ENCODE data around the gene RIPOR3. TPM values are rescaled to one million over a fixed set of nuclear protein-coding genes. Genes with fewer than 3 reads are reported as not detected.
"Not testable (repeated sequence)": the region's sequence is repeated elsewhere in the genome, so short reads cannot be mapped to it uniquely, and the experiment has no call there.

RIPOR3 gene
- total RNA-seq, 1 experiment from 2014 or later: 1.8 TPM

DNA sequence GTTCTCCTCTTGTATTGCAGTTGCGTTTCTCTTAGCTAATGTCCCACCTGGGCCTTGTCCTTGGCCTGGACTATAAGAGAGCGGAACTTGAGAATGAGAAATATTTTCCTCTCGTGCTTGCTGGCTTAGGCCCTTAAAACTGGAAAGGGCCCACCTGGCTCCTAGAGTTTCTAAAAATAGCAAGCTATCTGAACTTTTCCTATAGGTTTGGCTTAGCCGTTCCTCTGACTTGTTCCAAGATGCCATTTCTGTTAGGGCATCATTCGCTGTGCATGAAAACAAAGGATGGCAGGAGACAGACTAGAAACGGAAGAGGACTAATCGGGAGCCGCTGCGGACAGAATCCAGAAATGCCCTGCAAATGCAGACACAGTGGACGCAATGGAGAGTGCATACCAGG lies 4.5 kb downstream of the RIPOR3 start:
- H3K27ac ChIP-seq: no peak overlapping the region
- H3K9me3 ChIP-seq (replicated peaks): no peaks in the 10 kb centered on the region
- no peak overlapping the region for H3K4me3 ChIP-seq
- no peaks in the 10 kb centered on the region for H3K36me3 ChIP-seq
- no peak for DNase-seq (ENCODE audit: low read depth in 1 of 2, low spot score in 2 of 2)
- H3K4me1 ChIP-seq (replicated peaks): no peaks in the 10 kb centered on the region
- H3K27me3 ChIP-seq (replicated peaks): no peaks in the 10 kb centered on the region

GRCh38 chr20:50683570-50683969 lies 7.8 kb downstream of the RIPOR3 start:
- no peak for DNase-seq (ENCODE audit: low read depth in 1 of 2, low spot score in 2 of 2)
- H3K36me3 ChIP-seq: no peaks in the 10 kb centered on the region
- no peaks in the 10 kb centered on the region for H3K9me3 ChIP-seq (replicated peaks)
- H3K27ac ChIP-seq: no peak overlapping the region
- no peaks in the 10 kb centered on the region for H3K27me3 ChIP-seq (replicated peaks)
- H3K4me3 ChIP-seq: no peak overlapping the region
- no peaks in the 10 kb centered on the region for H3K4me1 ChIP-seq (replicated peaks)

- no peak for DNase-seq (ENCODE audit: low read depth in 1 of 2, low spot score in 2 of 2)
- Histone ChIP-seq H3K36me3 (no peaks in the 10 kb centered on the region), H3K9me3 (replicated peaks) (no peaks in the 10 kb centered on the region), H3K4me1 (replicated peaks) (no peaks in the 10 kb centered on the region), H3K27me3 (replicated peaks) (no peaks in the 10 kb centered on the region), H3K27ac (no peak overlapping the region), H3K4me3 (no peak overlapping the region)
Observed at GRCh38 chr20:50682947-50683530, 8.3 kb downstream of the RIPOR3 start.

- no peak overlapping the region for H3K27ac ChIP-seq
- H3K4me3 ChIP-seq: no peak overlapping the region
- no peaks in the 10 kb centered on the region for H3K36me3 ChIP-seq
- H3K9me3 ChIP-seq (replicated peaks): no peaks in the 10 kb centered on the region
- no peaks in the 10 kb centered on the region for H3K27me3 ChIP-seq (replicated peaks)
- DNase-seq (ENCODE audit: low read depth in 1 of 2, low spot score in 2 of 2): no peak
- H3K4me1 ChIP-seq (replicated peaks): no peaks in the 10 kb centered on the region
Observed at GRCh38 chr20:50682065-50682464, 9.3 kb downstream of the RIPOR3 start.

- Histone ChIP-seq H3K36me3 (no peaks in the 10 kb centered on the region), H3K9me3 (replicated peaks) (no peaks in the 10 kb centered on the region), H3K4me1 (replicated peaks) (no peaks in the 10 kb centered on the region), H3K27ac (no peak overlapping the region), H3K27me3 (replicated peaks) (no peaks in the 10 kb centered on the region), H3K4me3 (no peak overlapping the region)
- DNase-seq (ENCODE audit: low read depth in 1 of 2, low spot score in 2 of 2): no peak
Observed at GRCh38 chr20:50681359-50682064, 9.8 kb downstream of the RIPOR3 start.

GRCh38 chr20:50680105-50680960 lies 11.0 kb downstream of the RIPOR3 start:
- Histone ChIP-seq H3K9me3 (replicated peaks) (no peaks in the 10 kb centered on the region), H3K4me3 (no peak overlapping the region), H3K27ac (no peak overlapping the region), H3K36me3 (no peaks in the 10 kb centered on the region), H3K27me3 (replicated peaks) (no peaks in the 10 kb centered on the region), H3K4me1 (replicated peaks) (peaks cover 11% of the 10 kb centered on the region)
- no peak for DNase-seq (ENCODE audit: low read depth in 1 of 2, low spot score in 2 of 2)

DNA sequence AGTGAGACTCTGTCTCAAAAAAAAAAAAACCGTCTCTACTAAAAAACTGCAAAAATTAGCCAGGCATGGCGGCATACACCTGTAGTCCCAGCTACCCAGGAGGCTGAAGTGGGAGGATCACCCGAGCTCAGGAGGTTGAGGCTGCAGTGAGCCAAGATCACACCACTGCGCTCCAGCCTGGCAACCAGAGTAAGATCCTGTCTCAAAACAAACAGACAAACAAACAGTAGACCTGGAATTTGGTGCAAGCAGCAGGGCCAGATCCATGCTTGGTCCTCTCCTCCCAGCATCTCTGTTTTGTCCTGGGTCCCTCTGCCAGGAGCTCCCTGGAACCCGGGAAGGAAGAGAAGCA lies 11.6 kb downstream of the RIPOR3 start:
- Histone ChIP-seq H3K4me3 (no peak overlapping the region), H3K4me1 (replicated peaks) (peaks cover 15% of the 10 kb centered on the region), H3K27ac (no peak overlapping the region), H3K9me3 (replicated peaks) (no peaks in the 10 kb centered on the region), H3K36me3 (no peaks in the 10 kb centered on the region), H3K27me3 (replicated peaks) (no peaks in the 10 kb centered on the region)
- DNase-seq (ENCODE audit: low read depth in 1 of 2, low spot score in 2 of 2): no peak

DNA sequence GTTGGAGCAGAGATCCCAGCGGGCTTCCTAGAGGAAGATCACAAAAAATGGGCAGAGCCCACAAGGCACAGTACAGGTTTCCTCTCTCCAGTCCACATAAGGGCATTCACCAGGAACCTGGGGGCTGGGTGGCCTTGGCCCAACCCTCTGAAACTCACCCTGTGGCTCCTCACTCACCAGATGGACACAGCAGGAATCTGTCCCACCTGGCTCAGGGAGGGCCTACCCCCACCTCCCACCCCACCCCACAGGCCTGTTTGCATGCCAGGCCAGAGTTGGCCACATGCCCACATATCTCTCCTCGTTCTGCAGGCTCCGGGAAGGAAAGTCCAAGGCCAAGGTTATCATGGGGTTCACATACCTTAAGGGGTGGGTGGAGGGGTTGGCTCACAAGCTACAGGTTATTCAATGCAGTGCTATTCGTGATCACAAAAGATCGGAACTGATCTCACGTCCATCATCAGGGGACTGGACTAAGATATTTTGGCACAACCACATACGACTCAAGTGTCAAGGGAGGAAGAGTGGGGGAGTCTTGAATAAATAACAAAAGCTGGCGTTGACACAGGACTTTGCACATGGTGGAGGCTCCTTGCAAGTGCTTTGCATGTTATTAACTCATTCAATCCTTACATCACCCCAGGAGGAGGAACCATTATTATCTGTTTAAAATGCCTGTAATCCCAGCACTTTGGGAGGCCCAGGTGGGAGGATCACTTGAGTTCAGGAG lies 13.0 kb downstream of the RIPOR3 start:
- Histone ChIP-seq H3K27me3 (replicated peaks) (no peaks in the 10 kb centered on the region), H3K27ac (no peak overlapping the region), H3K36me3 (no peaks in the 10 kb centered on the region), H3K4me1 (replicated peaks) (peaks cover 15% of the 10 kb centered on the region), H3K9me3 (replicated peaks) (no peaks in the 10 kb centered on the region), H3K4me3 (no peak overlapping the region)
- no peak for DNase-seq (ENCODE audit: low read depth in 1 of 2, low spot score in 2 of 2)

GRCh38 chr20:50676858-50677257 lies 14.5 kb downstream of the RIPOR3 start:
- peaks cover 15% of the 10 kb centered on the region for H3K4me1 ChIP-seq (replicated peaks)
- DNase-seq (ENCODE audit: low read depth in 1 of 2, low spot score in 2 of 2): no peak
- H3K4me3 ChIP-seq: no peak overlapping the region
- no peaks in the 10 kb centered on the region for H3K9me3 ChIP-seq (replicated peaks)
- no peak overlapping the region for H3K27ac ChIP-seq
- H3K36me3 ChIP-seq: no peaks in the 10 kb centered on the region
- H3K27me3 ChIP-seq (replicated peaks): no peaks in the 10 kb centered on the region

- not testable (repeated sequence) for DNase-seq (ENCODE audit: low read depth in 1 of 2, low spot score in 2 of 2); H3K4me3 ChIP-seq; H3K27ac ChIP-seq; H3K36me3 ChIP-seq; H3K9me3 ChIP-seq (replicated peaks); H3K27me3 ChIP-seq (replicated peaks)
- H3K4me1 ChIP-seq (replicated peaks): peaks cover 15% of the 10 kb centered on the region
Observed at GRCh38 chr20:50676377-50676731, 15.0 kb downstream of the RIPOR3 start.

DNA sequence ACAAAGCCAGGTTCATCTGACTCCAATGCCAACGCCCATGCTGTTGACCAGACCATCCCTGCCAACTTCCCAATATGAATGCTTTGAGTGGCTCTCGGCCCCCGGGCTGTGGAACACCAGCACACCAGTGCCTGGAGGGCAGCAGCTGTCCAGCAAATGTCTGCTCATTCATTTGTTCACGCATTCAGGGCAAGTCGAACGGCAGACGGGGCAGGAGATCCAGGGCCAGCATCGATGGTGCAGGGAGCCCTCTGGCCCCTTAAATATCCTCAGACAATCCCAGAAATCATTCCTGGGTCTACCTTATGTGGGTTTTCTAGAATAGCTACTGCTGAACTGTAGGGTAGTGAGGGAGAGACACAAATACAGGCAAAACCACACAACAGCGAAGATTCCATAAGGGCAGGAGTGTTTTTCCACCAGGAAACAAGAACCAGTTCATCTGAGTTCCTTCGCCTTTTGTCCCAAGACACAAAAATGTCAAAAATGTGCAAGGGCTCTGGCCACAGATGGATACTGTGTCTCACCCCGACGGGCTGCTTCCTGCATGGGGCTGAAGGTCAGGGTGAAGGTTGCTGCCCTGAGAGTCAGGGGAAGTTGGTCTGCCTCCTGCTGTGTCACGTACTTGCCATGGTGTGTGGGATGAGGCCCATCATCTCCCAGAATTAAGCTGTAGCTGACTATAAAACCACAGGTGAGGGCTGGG lies 15.5 kb downstream of the RIPOR3 start:
- H3K4me3 ChIP-seq: no peak overlapping the region
- peaks cover 15% of the 10 kb centered on the region for H3K4me1 ChIP-seq (replicated peaks)
- no peaks in the 10 kb centered on the region for H3K27me3 ChIP-seq (replicated peaks)
- peak in 1 of 2 experiments; percentile 37 for DNase-seq (ENCODE audit: low read depth in 1 of 2, low spot score in 2 of 2)
- H3K9me3 ChIP-seq (replicated peaks): no peaks in the 10 kb centered on the region
- peak overlapping the region; percentile 7; the same call in 1 of the 2 replicates for H3K27ac ChIP-seq
- no peaks in the 10 kb centered on the region for H3K36me3 ChIP-seq

- no peak for DNase-seq (ENCODE audit: low read depth in 1 of 2, low spot score in 2 of 2)
- peaks cover 15% of the 10 kb centered on the region for H3K4me1 ChIP-seq (replicated peaks)
Observed at GRCh38 chr20:50674138-50674825, 17.1 kb downstream of the RIPOR3 start.

More at GRCh38 chr20:50674138-50674825, 17.1 kb downstream of the RIPOR3 start:
- Histone ChIP-seq H3K4me3 (no peak overlapping the region), H3K27ac (no peak overlapping the region), H3K27me3 (replicated peaks) (no peaks in the 10 kb centered on the region), H3K36me3 (no peaks in the 10 kb centered on the region), H3K9me3 (replicated peaks) (no peaks in the 10 kb centered on the region)

All from SJSA1 (cell line).